Activated naive CD4-positive, alpha-beta T cell treated with anti-CD3 and anti-CD28 coated beads, Interleukin-2, amount 10 ng/mL, durations not matched to agents 7 days and 5 days (primary cell): ENCODE results near the gene CACNA2D2.

Experiments used
- CTCF ChIA-PET: fragments of 350-600 bp; sonication (Branson Sonifier 250); formaldehyde crosslinking; loops from one replicate; lab custom pipeline; 2021; ENCODE audit warnings: antibody characterized with exemption; lab: Charles Lee
- DNase-seq: peaks from one replicate; pipeline ENCODE4 v3.0.0-alpha.2; 2020
- H3K27ac Mint-ChIP-seq: one replicate; pipeline ENCODE4 v1.8.0; 2021; ENCODE audit warnings: mild to moderate bottlenecking, moderate library complexity, mixed read lengths
- H3K27me3 Mint-ChIP-seq: one replicate; pipeline ENCODE4 v1.8.0; 2021; ENCODE audit warnings: mild to moderate bottlenecking, mixed read lengths
- H3K36me3 Mint-ChIP-seq: one replicate; pipeline ENCODE4 v1.8.0; 2021; ENCODE audit warnings: mixed read lengths
- H3K4me1 Mint-ChIP-seq: one replicate; pipeline ENCODE4 v1.8.0; 2021; ENCODE audit warnings: mixed read lengths
- H3K4me3 Mint-ChIP-seq: one replicate; pipeline ENCODE4 v1.8.0; 2021; ENCODE audit warnings: mild to moderate bottlenecking, moderate library complexity, mixed read lengths
- H3K9me3 Mint-ChIP-seq: one replicate; pipeline ENCODE4 v1.8.0; 2021; ENCODE audit warnings: mixed read lengths

CACNA2D2 gene

GRCh38 chr3:50430950-50431435 is 72.4 kb downstream of the CACNA2D2 start:
- CTCF ChIA-PET: interaction anchor here (9.0 kb wide), 1 partner anchor 112 kb away, joined by 90 read pairs; no protein-coding TSS in a partner anchor
- no peaks in the 10 kb centered on the region for H3K36me3 Mint-ChIP-seq
- no peak overlapping the region for H3K4me3 Mint-ChIP-seq
- H3K27me3 Mint-ChIP-seq: peaks cover 19% of the 10 kb centered on the region
- no peak for DNase-seq
- no peak overlapping the region for H3K27ac Mint-ChIP-seq
- H3K9me3 Mint-ChIP-seq: no peaks in the 10 kb centered on the region
- H3K4me1 Mint-ChIP-seq: no peaks in the 10 kb centered on the region

- no peaks in the 10 kb centered on the region for H3K36me3 Mint-ChIP-seq
- H3K4me1 Mint-ChIP-seq: no peaks in the 10 kb centered on the region
- H3K9me3 Mint-ChIP-seq: no peaks in the 10 kb centered on the region
- H3K27ac Mint-ChIP-seq: no peak overlapping the region
- CTCF ChIA-PET: interaction anchor here (0.9 to 9.0 kb wide), 2 partner anchors 88 to 113 kb away, joined by 4 to 90 read pairs; no protein-coding TSS in a partner anchor
- no peak for DNase-seq
- no peak overlapping the region for H3K4me3 Mint-ChIP-seq
- peaks cover 18% of the 10 kb centered on the region for H3K27me3 Mint-ChIP-seq
Observed at GRCh38 chr3:50430191-50430590, 73.2 kb downstream of the CACNA2D2 start.

DNA sequence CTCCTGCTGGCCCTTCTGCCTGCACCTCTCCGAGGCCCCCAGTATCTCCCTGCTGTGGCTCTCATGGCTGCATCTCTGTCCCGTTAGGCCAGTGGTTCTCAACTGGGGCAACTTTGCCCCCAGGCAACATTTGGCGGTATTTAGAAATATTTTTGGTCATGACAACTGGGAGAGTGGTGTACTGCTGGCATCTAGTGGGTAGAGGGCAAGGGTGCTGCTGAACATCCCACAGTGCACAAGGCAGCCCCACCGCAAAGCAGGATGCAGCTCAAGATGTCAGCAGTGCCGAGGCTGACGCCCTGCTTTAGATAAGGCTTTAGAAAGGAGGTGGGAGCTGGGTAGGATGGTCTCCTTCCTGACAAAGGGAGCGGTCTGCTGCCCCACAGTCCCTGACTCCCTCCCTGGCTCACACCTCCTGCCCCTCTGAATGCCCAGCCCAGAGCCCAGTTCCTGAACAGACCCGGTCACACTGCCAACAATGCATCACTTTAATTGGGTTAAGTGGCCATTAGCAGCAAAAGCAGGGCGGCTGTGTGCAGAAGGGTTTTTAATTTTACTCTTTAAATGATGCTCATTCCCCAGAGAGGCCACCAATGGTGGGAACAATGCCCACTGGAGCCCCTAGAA is 75.3 kb downstream of the CACNA2D2 start:
- peaks cover 8% of the 10 kb centered on the region for H3K27me3 Mint-ChIP-seq
- H3K27ac Mint-ChIP-seq: no peak overlapping the region
- CTCF ChIA-PET: no interaction called here
- H3K4me3 Mint-ChIP-seq: no peak overlapping the region
- H3K9me3 Mint-ChIP-seq: no peaks in the 10 kb centered on the region
- no peaks in the 10 kb centered on the region for H3K4me1 Mint-ChIP-seq
- H3K36me3 Mint-ChIP-seq: no peaks in the 10 kb centered on the region
- DNase-seq: no peak

DNA sequence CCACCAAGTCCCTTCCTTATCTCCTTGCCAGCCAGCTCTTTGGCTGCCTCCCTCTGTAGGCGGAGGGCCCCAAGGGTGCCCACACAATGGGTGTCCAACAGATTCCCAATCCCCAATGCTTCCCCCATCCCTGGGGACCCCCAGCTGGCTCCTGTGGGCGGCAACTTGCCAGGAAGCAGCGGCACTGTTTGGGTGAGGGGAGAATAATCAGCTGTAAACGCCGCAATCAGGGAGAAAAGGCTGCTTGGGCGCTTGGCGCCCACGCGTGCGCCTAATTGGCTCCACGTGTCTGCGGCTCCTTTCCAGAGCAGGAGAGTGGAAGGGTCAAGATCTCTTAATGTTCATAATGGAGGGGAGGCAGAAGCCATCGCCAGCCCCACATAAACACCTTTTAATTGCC is 76.2 kb downstream of the CACNA2D2 start:
- no peaks in the 10 kb centered on the region for H3K4me1 Mint-ChIP-seq

GRCh38 chr3:50425911-50426310 is 77.5 kb downstream of the CACNA2D2 start:
- CTCF ChIA-PET: interaction anchor here (1.7 kb wide), 1 partner anchor 116 kb away, joined by 5 read pairs; no protein-coding TSS in a partner anchor
- Mint-ChIP-seq H3K4me3 (no peak overlapping the region), H3K27ac (no peak overlapping the region), H3K4me1 (no peaks in the 10 kb centered on the region), H3K9me3 (no peaks in the 10 kb centered on the region), H3K36me3 (no peaks in the 10 kb centered on the region), H3K27me3 (peaks cover 8% of the 10 kb centered on the region)
- DNase-seq: no peak

More for the DNA sequence above, 76.2 kb downstream of the CACNA2D2 start:
- no peaks in the 10 kb centered on the region for H3K9me3 Mint-ChIP-seq
- H3K27ac Mint-ChIP-seq: no peak overlapping the region
- no peaks in the 10 kb centered on the region for H3K36me3 Mint-ChIP-seq
- H3K4me3 Mint-ChIP-seq: no peak overlapping the region
- H3K27me3 Mint-ChIP-seq: peaks cover 8% of the 10 kb centered on the region
- CTCF ChIA-PET: no interaction called here
- DNase-seq: no peak

GRCh38 chr3:50423543-50423942 is 79.9 kb downstream of the CACNA2D2 start:
- CTCF ChIA-PET: interaction anchor here (2.4 kb wide), 1 partner anchor 119 kb away, joined by 6 read pairs; no protein-coding TSS in a partner anchor
- no peak for DNase-seq
- H3K4me3 Mint-ChIP-seq: no peak overlapping the region
- H3K27ac Mint-ChIP-seq: no peak overlapping the region
- no peaks in the 10 kb centered on the region for H3K9me3 Mint-ChIP-seq
- no peaks in the 10 kb centered on the region for H3K4me1 Mint-ChIP-seq
- peaks cover 11% of the 10 kb centered on the region for H3K27me3 Mint-ChIP-seq
- no peaks in the 10 kb centered on the region for H3K36me3 Mint-ChIP-seq

- no peaks in the 10 kb centered on the region for H3K9me3 Mint-ChIP-seq
- no peaks in the 10 kb centered on the region for H3K36me3 Mint-ChIP-seq
- CTCF ChIA-PET: interaction anchor here (2.4 kb wide), 1 partner anchor 120 kb away, joined by 6 read pairs; no protein-coding TSS in a partner anchor
- peak overlapping the region; percentile 17 for H3K27ac Mint-ChIP-seq
- H3K27me3 Mint-ChIP-seq: peaks cover 11% of the 10 kb centered on the region
- no peaks in the 10 kb centered on the region for H3K4me1 Mint-ChIP-seq
- no peak for DNase-seq
- no peak overlapping the region for H3K4me3 Mint-ChIP-seq
Observed at GRCh38 chr3:50422153-50422552, 81.3 kb downstream of the CACNA2D2 start.

DNA sequence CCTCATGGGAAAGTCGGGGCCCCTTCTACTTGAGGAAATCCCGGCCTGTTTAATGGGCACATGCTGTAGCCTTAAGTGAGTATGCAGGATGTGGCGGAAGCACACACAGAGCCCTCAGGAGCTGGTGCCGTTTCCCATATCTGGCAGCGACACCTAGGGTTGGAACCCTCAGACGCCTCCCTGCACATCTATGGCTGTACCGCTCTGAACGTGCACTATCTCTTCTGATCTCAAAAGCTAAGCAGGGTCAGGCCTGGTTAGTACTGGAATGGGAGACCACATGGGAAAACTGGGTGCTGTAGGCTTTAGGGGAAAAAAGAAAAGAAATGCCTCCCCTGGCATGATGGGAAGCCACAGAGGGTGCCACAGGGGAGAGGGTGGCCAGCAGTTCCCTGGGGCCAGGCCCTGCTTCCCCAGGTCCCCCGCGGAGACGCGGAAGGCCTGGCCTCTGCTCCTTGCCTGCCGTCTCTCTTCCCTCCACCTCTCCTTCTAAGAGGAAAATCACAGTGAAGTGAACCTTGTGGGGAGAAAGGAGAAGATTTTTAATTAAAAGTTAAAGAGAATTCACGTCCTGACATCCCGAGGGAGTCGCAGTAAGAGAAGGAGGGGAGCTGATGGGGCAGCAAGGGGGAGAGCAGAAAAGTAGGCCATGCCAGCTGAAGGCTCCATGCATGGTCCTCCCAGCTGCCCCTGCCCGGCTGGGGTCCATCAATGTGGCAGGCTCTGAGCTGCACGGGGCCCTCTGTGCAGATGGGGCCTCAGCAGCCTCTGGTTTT is 83.7 kb downstream of the CACNA2D2 start:
- CTCF ChIA-PET: interaction anchor here (1.3 to 2.1 kb wide), 2 partner anchors 122 to 131 kb away, joined by 4 read pairs; no protein-coding TSS in a partner anchor
- H3K36me3 Mint-ChIP-seq: no peaks in the 10 kb centered on the region

DNA sequence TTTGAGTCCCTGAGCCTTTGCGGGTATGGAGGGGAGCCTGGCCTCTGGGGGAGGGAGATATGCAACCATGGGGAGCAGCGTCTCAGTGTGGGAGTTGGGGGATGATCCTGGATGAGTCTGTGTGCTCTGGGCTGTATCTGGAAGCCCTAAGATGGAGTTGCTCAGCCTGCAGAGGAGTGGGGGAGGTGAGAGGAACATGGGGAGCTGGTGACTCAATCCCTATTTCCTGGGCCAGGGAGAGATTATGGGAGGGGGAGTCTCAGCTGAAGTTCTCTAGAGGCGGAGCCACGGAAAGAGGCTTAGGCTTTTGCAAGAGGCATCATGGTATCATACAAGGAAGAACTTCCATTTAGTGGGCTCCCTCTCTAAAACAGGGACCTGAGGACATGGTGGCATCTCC is 84.6 kb downstream of the CACNA2D2 start:
- no peak overlapping the region for H3K27ac Mint-ChIP-seq
- DNase-seq: no peak
- no peaks in the 10 kb centered on the region for H3K4me1 Mint-ChIP-seq
- no peaks in the 10 kb centered on the region for H3K9me3 Mint-ChIP-seq
- H3K36me3 Mint-ChIP-seq: no peaks in the 10 kb centered on the region
- CTCF ChIA-PET: interaction anchor here (1.3 to 2.1 kb wide), 2 partner anchors 123 to 132 kb away, joined by 4 read pairs; no protein-coding TSS in a partner anchor
- H3K4me3 Mint-ChIP-seq: no peak overlapping the region
- peaks cover 9% of the 10 kb centered on the region for H3K27me3 Mint-ChIP-seq

More for the DNA sequence above, 83.7 kb downstream of the CACNA2D2 start:
- Mint-ChIP-seq H3K27me3 (peaks cover 9% of the 10 kb centered on the region), H3K4me3 (no peak overlapping the region), H3K9me3 (no peaks in the 10 kb centered on the region), H3K27ac (no peak overlapping the region), H3K4me1 (no peaks in the 10 kb centered on the region)
- DNase-seq: no peak

- peaks cover 9% of the 10 kb centered on the region for H3K27me3 Mint-ChIP-seq
- CTCF ChIA-PET: interaction anchor here (2.0 kb wide), 1 partner anchor 125 kb away, joined by 8 read pairs; no protein-coding TSS in a partner anchor
- H3K9me3 Mint-ChIP-seq: no peaks in the 10 kb centered on the region
- no peak overlapping the region for H3K4me3 Mint-ChIP-seq
- no peak for DNase-seq
- H3K4me1 Mint-ChIP-seq: no peaks in the 10 kb centered on the region
- H3K27ac Mint-ChIP-seq: no peak overlapping the region
- H3K36me3 Mint-ChIP-seq: no peaks in the 10 kb centered on the region
Observed at GRCh38 chr3:50417637-50418033, 85.8 kb downstream of the CACNA2D2 start.

DNA sequence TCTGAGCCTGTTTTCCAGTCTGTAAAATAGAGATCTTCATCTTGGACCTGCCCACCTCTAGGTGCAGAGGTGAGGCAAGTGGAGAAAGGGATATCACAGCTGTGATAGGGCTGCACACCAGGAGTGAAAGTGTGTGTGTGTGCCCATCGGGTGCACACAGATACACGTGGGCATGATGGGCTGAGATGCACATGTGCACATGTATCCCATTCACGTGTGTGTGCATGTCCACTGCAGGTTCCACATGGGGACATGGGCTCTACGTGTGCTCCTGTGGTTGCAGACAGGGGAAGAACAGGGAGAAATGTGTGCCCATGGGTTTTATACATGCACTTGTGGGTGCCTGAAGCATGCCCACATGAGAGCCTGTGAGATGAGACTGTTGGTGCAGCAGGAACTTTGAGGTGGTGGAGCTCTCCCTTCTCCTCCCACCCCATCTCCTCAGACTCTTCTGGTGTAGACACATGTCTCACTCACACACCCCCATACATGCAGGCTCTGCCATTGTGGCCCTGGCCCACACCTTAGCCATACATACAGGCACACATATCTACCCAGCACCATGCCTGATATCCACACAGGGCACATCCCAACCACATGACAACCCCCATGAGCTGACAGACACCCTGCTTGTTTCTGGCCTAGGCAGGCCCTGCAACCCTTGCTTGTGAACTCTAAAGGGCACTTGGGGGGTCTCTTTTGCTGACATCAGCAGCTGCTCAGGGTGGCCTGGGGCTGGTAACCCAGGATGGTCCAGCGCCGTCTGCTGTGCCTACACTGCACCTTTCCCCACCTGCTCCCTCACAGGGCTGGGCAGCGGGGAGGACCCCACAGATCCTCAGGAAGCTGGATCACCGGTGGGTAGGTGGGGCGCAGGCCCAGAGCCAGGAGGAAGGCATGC is 86.4 kb downstream of the CACNA2D2 start:
- H3K27ac Mint-ChIP-seq: no peak overlapping the region
- CTCF ChIA-PET: interaction anchor here (2.0 kb wide), 1 partner anchor 126 kb away, joined by 8 read pairs; no protein-coding TSS in a partner anchor
- no peak for DNase-seq
- no peak overlapping the region for H3K4me3 Mint-ChIP-seq
- H3K36me3 Mint-ChIP-seq: no peaks in the 10 kb centered on the region
- no peaks in the 10 kb centered on the region for H3K9me3 Mint-ChIP-seq
- H3K27me3 Mint-ChIP-seq: peaks cover 12% of the 10 kb centered on the region
- no peaks in the 10 kb centered on the region for H3K4me1 Mint-ChIP-seq

DNA sequence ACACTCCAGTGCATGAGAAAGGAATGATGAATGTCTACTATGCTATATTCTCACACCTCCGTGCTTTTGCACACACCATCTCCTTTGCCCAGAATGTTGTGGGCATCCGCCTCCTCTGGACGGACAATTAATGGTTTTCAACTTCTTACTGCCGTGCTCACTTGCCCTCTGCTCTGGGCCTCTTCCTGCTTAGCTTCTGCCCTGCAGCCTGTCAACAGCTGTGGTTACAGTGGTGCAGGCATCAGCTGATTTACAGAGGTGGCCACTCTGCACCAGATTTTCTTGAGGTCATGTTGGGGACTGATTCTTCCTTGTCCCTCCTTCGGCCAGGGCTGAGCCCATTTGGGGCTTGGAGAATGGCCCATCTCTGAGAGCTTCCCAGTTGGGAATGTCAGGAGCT is 87.6 kb downstream of the CACNA2D2 start:
- no peak overlapping the region for H3K27ac Mint-ChIP-seq
- H3K4me3 Mint-ChIP-seq: no peak overlapping the region
- H3K4me1 Mint-ChIP-seq: no peaks in the 10 kb centered on the region
- peaks cover 13% of the 10 kb centered on the region for H3K27me3 Mint-ChIP-seq
- no peak for DNase-seq
- no peaks in the 10 kb centered on the region for H3K36me3 Mint-ChIP-seq
- no peaks in the 10 kb centered on the region for H3K9me3 Mint-ChIP-seq
- CTCF ChIA-PET: interaction anchor here (2.0 kb wide), 1 partner anchor 127 kb away, joined by 8 read pairs; no protein-coding TSS in a partner anchor

- H3K27me3 Mint-ChIP-seq: peaks cover 17% of the 10 kb centered on the region
- H3K9me3 Mint-ChIP-seq: no peaks in the 10 kb centered on the region
- no peaks in the 10 kb centered on the region for H3K36me3 Mint-ChIP-seq
- H3K27ac Mint-ChIP-seq: no peak overlapping the region
- DNase-seq: no peak
- no peaks in the 10 kb centered on the region for H3K4me1 Mint-ChIP-seq
- H3K4me3 Mint-ChIP-seq: no peak overlapping the region
- CTCF ChIA-PET: no interaction called here
Observed at GRCh38 chr3:50415061-50415460, 88.4 kb downstream of the CACNA2D2 start.
